OCI-LY7 (cell line): ENCODE results near the gene PIGC.

Source experiments
- EZH2phosphoT487 ChIP-seq: fragments of 200-600 bp; sonication (generic); IDR thresholded peaks from 2 replicates; pipeline ENCODE4 v1.6.1; 2018; ENCODE audit warnings: low read depth, borderline replicate concordance, mild to moderate bottlenecking, mixed run types, antibody characterized with exemption, low read length, moderate library complexity, mixed read lengths
- TF ChIP-seq, protein P1 (sequence below): fragments of 200-600 bp; sonication (generic); conservative IDR thresholded peaks from 2 replicates; pipeline ENCODE4 v1.5.1; 2014; ENCODE audit warnings: mild to moderate bottlenecking, antibody characterized with exemption, low read length, moderate library complexity, mixed read lengths

- TF ChIP-seq, protein P1, sequence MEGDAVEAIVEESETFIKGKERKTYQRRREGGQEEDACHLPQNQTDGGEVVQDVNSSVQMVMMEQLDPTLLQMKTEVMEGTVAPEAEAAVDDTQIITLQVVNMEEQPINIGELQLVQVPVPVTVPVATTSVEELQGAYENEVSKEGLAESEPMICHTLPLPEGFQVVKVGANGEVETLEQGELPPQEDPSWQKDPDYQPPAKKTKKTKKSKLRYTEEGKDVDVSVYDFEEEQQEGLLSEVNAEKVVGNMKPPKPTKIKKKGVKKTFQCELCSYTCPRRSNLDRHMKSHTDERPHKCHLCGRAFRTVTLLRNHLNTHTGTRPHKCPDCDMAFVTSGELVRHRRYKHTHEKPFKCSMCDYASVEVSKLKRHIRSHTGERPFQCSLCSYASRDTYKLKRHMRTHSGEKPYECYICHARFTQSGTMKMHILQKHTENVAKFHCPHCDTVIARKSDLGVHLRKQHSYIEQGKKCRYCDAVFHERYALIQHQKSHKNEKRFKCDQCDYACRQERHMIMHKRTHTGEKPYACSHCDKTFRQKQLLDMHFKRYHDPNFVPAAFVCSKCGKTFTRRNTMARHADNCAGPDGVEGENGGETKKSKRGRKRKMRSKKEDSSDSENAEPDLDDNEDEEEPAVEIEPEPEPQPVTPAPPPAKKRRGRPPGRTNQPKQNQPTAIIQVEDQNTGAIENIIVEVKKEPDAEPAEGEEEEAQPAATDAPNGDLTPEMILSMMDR, result peak; percentile 94
- TF ChIP-seq EZH2phosphoT487, result no peak
Measured at GRCh38 chr1:172429331-172430127, 14.3 kb downstream of the PIGC start.
